Ovary (tissue), 9 donors: ENCODE data around the gene RIGI. TPM values are rescaled to one million over a fixed set of nuclear protein-coding genes. Genes with fewer than 3 reads are reported as not detected.

ENCODE experiments used
- DNase-seq, 5 donors: peaks; one replicate each; pipeline ENCODE4 v3.0.0-alpha.2; 2019 to 2020
- H3K27ac ChIP-seq, 2 donors: fragments of 200-600 bp; one replicate each; pipeline versions ENCODE4 v1.5.1 to v1.8.0; 2019 to 2022
- H3K27me3 ChIP-seq: fragments of 200-600 bp; one replicate; pipeline ENCODE4 v1.8.0; 2022
- H3K36me3 ChIP-seq: fragments of 200-600 bp; sonication (generic); one replicate; pipeline ENCODE4 v1.5.1; 2019
- H3K4me1 ChIP-seq: one replicate; pipeline ENCODE4 v1.8.1; 2013; ENCODE audit warnings: mild to moderate bottlenecking, moderate library complexity; ENCODE audit not compliant: insufficient read depth
- H3K4me3 ChIP-seq: fragments of 200-600 bp; sonication (generic); one replicate; pipeline ENCODE4 v1.5.1; 2017
- H3K9me3 ChIP-seq, 2 donors: fragments of 200-600 bp in 1 of 2; sonication (generic) in 1 of 2; one replicate each; pipeline versions ENCODE4 v1.5.1 to v1.8.1; 2013 to 2019; ENCODE audit warnings: mild to moderate bottlenecking in 1 of 2, moderate library complexity in 1 of 2
- EP300 ChIP-seq: sonication (generic); formaldehyde crosslinking; IDR thresholded peaks from one replicate; pipeline ENCODE4 v1.6.1; 2017; ENCODE audit warnings: antibody characterized with exemption
- POLR2A ChIP-seq: fragments of 450-650 bp; IDR thresholded peaks from one replicate; pipeline ENCODE4 v1.6.1; 2017; ENCODE audit warnings: antibody characterized with exemption, mild to moderate bottlenecking, moderate library complexity
- WGBS, 3 donors: extraction: QIAGEN DNeasy Blood & Tissue Kit in 1 of 3; methylation state at CpG; one replicate each; pipeline versions ENCODE4 v1.1.5 to v1.1.7; 2013 to 2017; 5-methylcytosine and 5-hydroxymethylcytosine counted together
- intact Hi-C, 4 donors: fragments of 100-400 bp; cut with DNase I; formaldehyde crosslinking; loops; one replicate each; pipeline versions ENCODE4 v1.11.0 to v1.15.1; 2022 to 2023
- polyA plus RNA-seq, 2 donors: library from polyadenylated mRNA; stranded (reverse); fragments of 200-250 nt in 1 of 2; fragments of 350-450 nt in 1 of 2; fragmentation: Illumina TruSeq in 1 of 2; extraction: RNeasy Lipid Tissue Mini Kit (QIAGEN cat#74804) in 1 of 2; gene quantifications; one replicate each; pipeline ENCODE4 v1.2.3, GENCODE V29; 2013 to 2014
- total RNA-seq, 7 donors: library from RNA; depleted of rRNA in 2 of 7; stranded (reverse); fragments of >200 nt in 2 of 7; fragmentation: NEBNext Ultra II Directional in 3 of 7; extraction: Animal tissue kit (Norgen Biotek cat#: 25700) in 3 of 7; gene quantifications; one replicate each; pipeline versions ENCODE4 v1.1.0 to v1.2.4, GENCODE V29; 2016 to 2023
- TF ChIP-seq, protein P1 (sequence below), 3 donors: fragments of 450-650 bp in 2 of 3; fragments of 200-600 bp in 1 of 3; IDR thresholded peaks; one replicate each; pipeline versions ENCODE4 v1.5.1 to v1.8.0; 2016 to 2022; ENCODE audit warnings: antibody characterized with exemption in 3 of 3, mild to moderate bottlenecking in 1 of 3
- donor health status: DM: no; HTN: no; CAD: no; lungs with moderate emphysema.
- donor health status: DM: no; HTN: no; CAD: no.
- donor health status: Bipolar disorder and iron deficiency.
- donor health status: DM: yes; HTN: yes; CAD: no.
- donor health status: DM: no; HTN: no; CAD: no.
- donor health status: DM: yes; HTN: yes; CAD: no.

RIGI gene
- total and polyA plus RNA-seq, 9 donors, result 5.4 to 16.7 (median 7.1) TPM

- intact Hi-C loops, result no loop called here
- Histone ChIP-seq H3K4me1 (no peaks in the 10 kb centered on the region), H3K4me3 (no peak overlapping the region), H3K36me3 (no peaks in the 10 kb centered on the region), H3K27me3 (no peaks in the 10 kb centered on the region), H3K27ac (no peak overlapping the region), H3K9me3 (no peaks in the 10 kb centered on the region)
- WGBS, 3 donors, result 77 to 90% (median 88%) methylated on average over 2 of the region's 2 CpGs
- TF ChIP-seq EP300 (no peak), POLR2A (no peak)
- TF ChIP-seq, protein P1, sequence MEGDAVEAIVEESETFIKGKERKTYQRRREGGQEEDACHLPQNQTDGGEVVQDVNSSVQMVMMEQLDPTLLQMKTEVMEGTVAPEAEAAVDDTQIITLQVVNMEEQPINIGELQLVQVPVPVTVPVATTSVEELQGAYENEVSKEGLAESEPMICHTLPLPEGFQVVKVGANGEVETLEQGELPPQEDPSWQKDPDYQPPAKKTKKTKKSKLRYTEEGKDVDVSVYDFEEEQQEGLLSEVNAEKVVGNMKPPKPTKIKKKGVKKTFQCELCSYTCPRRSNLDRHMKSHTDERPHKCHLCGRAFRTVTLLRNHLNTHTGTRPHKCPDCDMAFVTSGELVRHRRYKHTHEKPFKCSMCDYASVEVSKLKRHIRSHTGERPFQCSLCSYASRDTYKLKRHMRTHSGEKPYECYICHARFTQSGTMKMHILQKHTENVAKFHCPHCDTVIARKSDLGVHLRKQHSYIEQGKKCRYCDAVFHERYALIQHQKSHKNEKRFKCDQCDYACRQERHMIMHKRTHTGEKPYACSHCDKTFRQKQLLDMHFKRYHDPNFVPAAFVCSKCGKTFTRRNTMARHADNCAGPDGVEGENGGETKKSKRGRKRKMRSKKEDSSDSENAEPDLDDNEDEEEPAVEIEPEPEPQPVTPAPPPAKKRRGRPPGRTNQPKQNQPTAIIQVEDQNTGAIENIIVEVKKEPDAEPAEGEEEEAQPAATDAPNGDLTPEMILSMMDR (IDR thresholded peaks at IDR 0.05), result no peak
- no peak for DNase-seq
These were observed 25.2 kb downstream of the RIGI start for GRCh38 chr9:32500768-32501167.

DNA sequence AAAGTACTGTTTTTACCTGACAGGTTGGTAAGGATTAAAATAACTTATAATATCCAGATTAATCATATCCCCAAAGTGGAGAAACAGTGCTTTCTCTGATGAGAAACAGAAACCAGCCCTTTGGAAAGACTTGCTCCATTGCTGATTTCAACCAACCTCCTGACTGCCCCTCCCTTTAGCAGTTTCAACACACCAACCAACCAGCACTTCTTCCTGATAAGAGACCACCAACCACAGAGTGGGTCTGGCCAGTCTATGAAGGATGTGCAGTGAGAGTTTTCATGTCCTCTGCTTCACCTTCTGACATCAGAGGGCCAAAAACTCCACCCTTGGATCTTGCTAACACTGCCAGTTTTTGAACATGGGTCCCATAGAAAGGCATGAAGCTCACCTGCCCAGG lies 28.1 kb downstream of the RIGI start:
- Histone ChIP-seq H3K9me3 (no peaks in the 10 kb centered on the region), H3K4me3 (no peak overlapping the region), H3K4me1 (no peaks in the 10 kb centered on the region), H3K27ac (no peak overlapping the region), H3K36me3 (no peaks in the 10 kb centered on the region), H3K27me3 (no peaks in the 10 kb centered on the region)
- intact Hi-C loops, result no loop called here
- TF ChIP-seq POLR2A (no peak), EP300 (no peak)
- TF ChIP-seq, protein P1 (IDR thresholded peaks at IDR 0.05), result no peak
- DNase-seq, result no peak

- Histone ChIP-seq H3K27me3 (no peaks in the 10 kb centered on the region), H3K4me3 (no peak overlapping the region), H3K9me3 (no peaks in the 10 kb centered on the region), H3K36me3 (no peaks in the 10 kb centered on the region), H3K27ac (no peak overlapping the region), H3K4me1 (peaks cover 2% of the 10 kb centered on the region)
- TF ChIP-seq POLR2A (no peak), EP300 (no peak)
- TF ChIP-seq, protein P1 (IDR thresholded peaks at IDR 0.05), result no peak
- WGBS, 3 donors, result 75 to 84% (median 83%) methylated on average over 3 of the region's 3 CpGs
- intact Hi-C loops, result no loop called here
- no peak for DNase-seq
These were observed 35.4 kb downstream of the RIGI start for GRCh38 chr9:32490601-32491000.

- no peak for DNase-seq
- TF ChIP-seq, protein P1 (IDR thresholded peaks at IDR 0.05), result no peak
- TF ChIP-seq POLR2A, result no peak
- TF ChIP-seq EP300, result no peak
- intact Hi-C loops, result no loop called here
- Histone ChIP-seq H3K27me3 (no peaks in the 10 kb centered on the region), H3K36me3 (no peaks in the 10 kb centered on the region), H3K4me3 (no peak overlapping the region), H3K4me1 (peaks cover 2% of the 10 kb centered on the region), H3K9me3 (no peaks in the 10 kb centered on the region), H3K27ac (no peak overlapping the region)
- 82 to 91% (median 89%) methylated on average over 3 of the region's 3 CpGs for WGBS, 3 donors
These were observed 38.0 kb downstream of the RIGI start for GRCh38 chr9:32487981-32488380.
